BJ (cell line): ENCODE results near the gene OR5B12. TPM values are rescaled to one million over a fixed set of nuclear protein-coding genes. Genes with fewer than 3 reads are reported as not detected.
"Not testable (repeated sequence)": the region's sequence is repeated elsewhere in the genome, so short reads cannot be mapped to it uniquely, and the experiment has no call there.

Experiments
- CTCF ChIA-PET: fragments of 350-600 bp; formaldehyde crosslinking; extraction: SDS; loops from one replicate; lab custom pipeline; 2021; ENCODE audit warnings: antibody characterized with exemption, inconsistent platforms; lab: Yijun Ruan, JAX
- POLR2A ChIA-PET: fragments of 300-600 bp; sonication (Branson Sonifier 250); formaldehyde crosslinking; extraction: SDS; loops from one replicate; lab custom pipeline; 2021; ENCODE audit warnings: antibody characterized with exemption; lab: Charles Lee
- DNase-seq: peaks from one replicate; pipeline ENCODE4 v3.0.0-alpha.2; 2011; ENCODE audit warnings: low read depth
- H3K27me3 ChIP-seq: 2 replicates; pipeline ENCODE4 v1.6.0; 2011; ENCODE audit warnings: low read length; ENCODE audit not compliant: control insufficient read depth, insufficient read depth
- H3K36me3 ChIP-seq: 2 replicates; pipeline ENCODE4 v1.5.1; 2011; ENCODE audit warnings: low read length; ENCODE audit not compliant: control insufficient read depth, insufficient read depth
- H3K4me3 ChIP-seq: 2 replicates; pipeline ENCODE4 v1.5.1; 2011; ENCODE audit warnings: low read depth, mild to moderate bottlenecking, control low read depth, low read length
- polyA plus RNA-seq: library from polyadenylated mRNA; depleted of rRNA; stranded (reverse); fragments of >200 nt; gene quantifications from 2 replicates; pipeline ENCODE4 v1.2.3, GENCODE V29; 2011
- TF ChIP-seq, protein P1 (sequence below): IDR thresholded peaks from 2 replicates; pipeline ENCODE4 v1.5.1; 2011; ENCODE audit warnings: low read depth, mild to moderate bottlenecking, control low read depth, inconsistent platforms, low read length, moderate library complexity; ENCODE audit not compliant: insufficient read depth

Gene OR5B12
- polyA plus RNA-seq, 1 experiment = not detected

GRCh38 chr11:58406774-58407173 lies 35.3 kb downstream of the OR5B12 start, which contains the start of gene OR5B3:
Gene OR5B3 (minus strand): TSS chr11:58406874. CDS start chr11:58403409, 3,465 bp downstream.
- ChIA-PET POLR2A (no interaction called here), CTCF (no interaction called here)
- no peak within 1 kb of the TSS for H3K4me3 ChIP-seq
- H3K27me3 ChIP-seq = no peaks in the 10 kb centered on the region
- DNase-seq = no peak
- TF ChIP-seq, protein P1, sequence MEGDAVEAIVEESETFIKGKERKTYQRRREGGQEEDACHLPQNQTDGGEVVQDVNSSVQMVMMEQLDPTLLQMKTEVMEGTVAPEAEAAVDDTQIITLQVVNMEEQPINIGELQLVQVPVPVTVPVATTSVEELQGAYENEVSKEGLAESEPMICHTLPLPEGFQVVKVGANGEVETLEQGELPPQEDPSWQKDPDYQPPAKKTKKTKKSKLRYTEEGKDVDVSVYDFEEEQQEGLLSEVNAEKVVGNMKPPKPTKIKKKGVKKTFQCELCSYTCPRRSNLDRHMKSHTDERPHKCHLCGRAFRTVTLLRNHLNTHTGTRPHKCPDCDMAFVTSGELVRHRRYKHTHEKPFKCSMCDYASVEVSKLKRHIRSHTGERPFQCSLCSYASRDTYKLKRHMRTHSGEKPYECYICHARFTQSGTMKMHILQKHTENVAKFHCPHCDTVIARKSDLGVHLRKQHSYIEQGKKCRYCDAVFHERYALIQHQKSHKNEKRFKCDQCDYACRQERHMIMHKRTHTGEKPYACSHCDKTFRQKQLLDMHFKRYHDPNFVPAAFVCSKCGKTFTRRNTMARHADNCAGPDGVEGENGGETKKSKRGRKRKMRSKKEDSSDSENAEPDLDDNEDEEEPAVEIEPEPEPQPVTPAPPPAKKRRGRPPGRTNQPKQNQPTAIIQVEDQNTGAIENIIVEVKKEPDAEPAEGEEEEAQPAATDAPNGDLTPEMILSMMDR = no peak
- H3K36me3 ChIP-seq = no peaks in the 10 kb centered on the region

DNA sequence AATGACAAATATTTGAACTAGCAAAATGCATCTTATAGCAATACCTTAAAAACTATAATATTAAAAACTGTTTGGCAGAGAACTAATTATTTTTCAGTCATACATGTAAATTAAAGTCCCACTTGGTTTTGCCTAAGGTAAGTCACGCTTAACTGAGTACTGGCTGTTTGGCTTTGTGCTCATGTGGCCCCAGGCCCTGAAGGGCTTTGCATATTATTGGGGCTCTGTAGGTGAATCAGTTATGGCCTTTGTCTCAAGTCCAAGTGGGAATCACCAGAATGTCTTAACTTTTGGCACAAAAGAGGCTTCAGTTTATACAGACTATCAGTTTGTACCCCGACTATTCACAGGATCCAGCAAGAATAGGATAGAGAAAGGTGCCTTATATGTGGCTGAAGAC lies 42.4 kb downstream of the OR5B12 start:
- H3K36me3 ChIP-seq, H3K4me3 ChIP-seq, CTCF ChIA-PET, DNase-seq, H3K27me3 ChIP-seq, POLR2A ChIA-PET: not testable (repeated sequence)

GRCh38 chr11:58395581-58395980 lies 46.5 kb downstream of the OR5B12 start:
- peak; percentile 28 for DNase-seq
- CTCF ChIA-PET = no interaction called here
- TF ChIP-seq, protein P1 = no peak
- POLR2A ChIA-PET = no interaction called here
- no peaks in the 10 kb centered on the region for H3K36me3 ChIP-seq
- H3K4me3 ChIP-seq = no peak overlapping the region
- no peaks in the 10 kb centered on the region for H3K27me3 ChIP-seq

DNA sequence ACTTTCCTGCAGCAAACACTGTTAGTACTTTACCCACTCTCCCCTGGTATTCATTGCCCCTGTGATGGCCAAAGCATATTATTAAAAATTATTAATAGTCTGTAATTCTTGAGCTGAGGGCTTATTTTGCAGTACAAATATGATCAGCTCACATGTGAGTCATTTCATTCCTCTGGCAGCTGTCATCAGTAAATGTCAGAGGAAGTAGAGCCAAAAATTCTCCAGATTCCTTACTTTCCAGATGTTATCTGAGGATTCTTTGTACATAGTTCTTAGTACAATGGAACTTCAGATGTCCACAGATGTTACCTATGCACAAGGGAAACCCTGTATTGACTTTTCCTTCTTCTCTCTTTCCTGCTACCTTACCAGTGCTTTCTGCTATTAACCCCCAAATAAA lies 47.8 kb downstream of the OR5B12 start:
- DNase-seq = peak; percentile 61
- H3K27me3 ChIP-seq = no peaks in the 10 kb centered on the region
- POLR2A ChIA-PET = no interaction called here
- CTCF ChIA-PET = interaction anchor here (1.0 to 1.1 kb wide), 2 partner anchors 108 kb away, joined by 3 read pairs; no protein-coding TSS in a partner anchor
- no peaks in the 10 kb centered on the region for H3K36me3 ChIP-seq
- H3K4me3 ChIP-seq = no peak overlapping the region
- TF ChIP-seq, protein P1 = no peak

GRCh38 chr11:58392746-58393145 lies 49.3 kb downstream of the OR5B12 start:
- POLR2A ChIA-PET = no interaction called here
- no peaks in the 10 kb centered on the region for H3K27me3 ChIP-seq
- CTCF ChIA-PET = interaction anchor here (1.6 kb wide), 1 partner anchor 131 kb away, joined by 4 read pairs; no protein-coding TSS in a partner anchor
- H3K36me3 ChIP-seq = no peaks in the 10 kb centered on the region
- TF ChIP-seq, protein P1 = no peak
- DNase-seq = no peak
- H3K4me3 ChIP-seq = no peak overlapping the region

DNA sequence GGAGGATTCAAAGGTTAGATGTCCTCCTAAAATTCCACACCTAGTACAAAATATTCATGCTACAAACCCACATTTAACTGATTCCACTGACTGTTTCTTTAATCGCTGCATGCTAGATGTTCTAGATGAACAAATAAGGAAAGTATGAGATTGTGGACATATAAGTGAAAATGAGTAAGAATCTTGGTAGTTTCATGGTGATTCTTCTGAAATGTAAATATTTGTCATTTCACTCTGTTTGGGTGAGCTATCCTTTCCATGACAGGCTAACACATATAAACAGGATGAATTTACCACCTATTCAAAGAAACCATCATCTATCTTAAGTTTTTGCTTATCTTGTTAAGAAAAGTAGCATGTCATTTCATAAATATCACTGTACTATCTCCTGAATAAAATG lies 50.2 kb downstream of the OR5B12 start:
- ChIA-PET CTCF (interaction anchor here (1.6 kb wide), 1 partner anchor 132 kb away, joined by 4 read pairs; no protein-coding TSS in a partner anchor), POLR2A (no interaction called here)
- H3K4me3 ChIP-seq = no peak overlapping the region
- H3K36me3 ChIP-seq = no peaks in the 10 kb centered on the region
- no peaks in the 10 kb centered on the region for H3K27me3 ChIP-seq
- TF ChIP-seq, protein P1 = no peak
- no peak for DNase-seq
